ENCODE data around the gene CFAP57. TPM values are rescaled to one million over a fixed set of nuclear protein-coding genes. Genes with fewer than 3 reads are reported as not detected.

CFAP57 gene
- total and polyA plus RNA-seq, 2 of the 8 experiments (the other 6 are each of a cell fraction or from before 2014, with no cell fraction given): 0.20 to 0.80 TPM

DNA sequence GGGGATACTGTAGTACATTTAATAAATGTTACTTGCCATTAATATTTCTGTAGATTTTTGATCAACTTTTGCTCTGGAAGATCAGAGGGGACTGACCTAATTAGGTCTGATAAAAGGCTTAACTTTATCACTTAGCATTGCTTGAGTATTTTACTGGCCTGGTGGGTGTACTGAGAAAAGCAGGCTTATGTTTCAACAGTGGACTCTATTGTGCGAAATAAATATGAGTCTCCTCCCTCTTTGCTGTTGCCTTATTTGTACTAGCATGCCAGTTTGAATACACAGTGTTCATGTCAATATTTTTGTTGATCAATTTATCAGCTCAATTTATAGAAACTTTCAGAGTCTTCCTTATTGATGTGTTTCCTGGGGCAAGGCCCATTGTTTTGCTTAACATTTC is 49.1 kb upstream of the CFAP57 start (continued):
- TF ChIP-seq, protein P1, sequence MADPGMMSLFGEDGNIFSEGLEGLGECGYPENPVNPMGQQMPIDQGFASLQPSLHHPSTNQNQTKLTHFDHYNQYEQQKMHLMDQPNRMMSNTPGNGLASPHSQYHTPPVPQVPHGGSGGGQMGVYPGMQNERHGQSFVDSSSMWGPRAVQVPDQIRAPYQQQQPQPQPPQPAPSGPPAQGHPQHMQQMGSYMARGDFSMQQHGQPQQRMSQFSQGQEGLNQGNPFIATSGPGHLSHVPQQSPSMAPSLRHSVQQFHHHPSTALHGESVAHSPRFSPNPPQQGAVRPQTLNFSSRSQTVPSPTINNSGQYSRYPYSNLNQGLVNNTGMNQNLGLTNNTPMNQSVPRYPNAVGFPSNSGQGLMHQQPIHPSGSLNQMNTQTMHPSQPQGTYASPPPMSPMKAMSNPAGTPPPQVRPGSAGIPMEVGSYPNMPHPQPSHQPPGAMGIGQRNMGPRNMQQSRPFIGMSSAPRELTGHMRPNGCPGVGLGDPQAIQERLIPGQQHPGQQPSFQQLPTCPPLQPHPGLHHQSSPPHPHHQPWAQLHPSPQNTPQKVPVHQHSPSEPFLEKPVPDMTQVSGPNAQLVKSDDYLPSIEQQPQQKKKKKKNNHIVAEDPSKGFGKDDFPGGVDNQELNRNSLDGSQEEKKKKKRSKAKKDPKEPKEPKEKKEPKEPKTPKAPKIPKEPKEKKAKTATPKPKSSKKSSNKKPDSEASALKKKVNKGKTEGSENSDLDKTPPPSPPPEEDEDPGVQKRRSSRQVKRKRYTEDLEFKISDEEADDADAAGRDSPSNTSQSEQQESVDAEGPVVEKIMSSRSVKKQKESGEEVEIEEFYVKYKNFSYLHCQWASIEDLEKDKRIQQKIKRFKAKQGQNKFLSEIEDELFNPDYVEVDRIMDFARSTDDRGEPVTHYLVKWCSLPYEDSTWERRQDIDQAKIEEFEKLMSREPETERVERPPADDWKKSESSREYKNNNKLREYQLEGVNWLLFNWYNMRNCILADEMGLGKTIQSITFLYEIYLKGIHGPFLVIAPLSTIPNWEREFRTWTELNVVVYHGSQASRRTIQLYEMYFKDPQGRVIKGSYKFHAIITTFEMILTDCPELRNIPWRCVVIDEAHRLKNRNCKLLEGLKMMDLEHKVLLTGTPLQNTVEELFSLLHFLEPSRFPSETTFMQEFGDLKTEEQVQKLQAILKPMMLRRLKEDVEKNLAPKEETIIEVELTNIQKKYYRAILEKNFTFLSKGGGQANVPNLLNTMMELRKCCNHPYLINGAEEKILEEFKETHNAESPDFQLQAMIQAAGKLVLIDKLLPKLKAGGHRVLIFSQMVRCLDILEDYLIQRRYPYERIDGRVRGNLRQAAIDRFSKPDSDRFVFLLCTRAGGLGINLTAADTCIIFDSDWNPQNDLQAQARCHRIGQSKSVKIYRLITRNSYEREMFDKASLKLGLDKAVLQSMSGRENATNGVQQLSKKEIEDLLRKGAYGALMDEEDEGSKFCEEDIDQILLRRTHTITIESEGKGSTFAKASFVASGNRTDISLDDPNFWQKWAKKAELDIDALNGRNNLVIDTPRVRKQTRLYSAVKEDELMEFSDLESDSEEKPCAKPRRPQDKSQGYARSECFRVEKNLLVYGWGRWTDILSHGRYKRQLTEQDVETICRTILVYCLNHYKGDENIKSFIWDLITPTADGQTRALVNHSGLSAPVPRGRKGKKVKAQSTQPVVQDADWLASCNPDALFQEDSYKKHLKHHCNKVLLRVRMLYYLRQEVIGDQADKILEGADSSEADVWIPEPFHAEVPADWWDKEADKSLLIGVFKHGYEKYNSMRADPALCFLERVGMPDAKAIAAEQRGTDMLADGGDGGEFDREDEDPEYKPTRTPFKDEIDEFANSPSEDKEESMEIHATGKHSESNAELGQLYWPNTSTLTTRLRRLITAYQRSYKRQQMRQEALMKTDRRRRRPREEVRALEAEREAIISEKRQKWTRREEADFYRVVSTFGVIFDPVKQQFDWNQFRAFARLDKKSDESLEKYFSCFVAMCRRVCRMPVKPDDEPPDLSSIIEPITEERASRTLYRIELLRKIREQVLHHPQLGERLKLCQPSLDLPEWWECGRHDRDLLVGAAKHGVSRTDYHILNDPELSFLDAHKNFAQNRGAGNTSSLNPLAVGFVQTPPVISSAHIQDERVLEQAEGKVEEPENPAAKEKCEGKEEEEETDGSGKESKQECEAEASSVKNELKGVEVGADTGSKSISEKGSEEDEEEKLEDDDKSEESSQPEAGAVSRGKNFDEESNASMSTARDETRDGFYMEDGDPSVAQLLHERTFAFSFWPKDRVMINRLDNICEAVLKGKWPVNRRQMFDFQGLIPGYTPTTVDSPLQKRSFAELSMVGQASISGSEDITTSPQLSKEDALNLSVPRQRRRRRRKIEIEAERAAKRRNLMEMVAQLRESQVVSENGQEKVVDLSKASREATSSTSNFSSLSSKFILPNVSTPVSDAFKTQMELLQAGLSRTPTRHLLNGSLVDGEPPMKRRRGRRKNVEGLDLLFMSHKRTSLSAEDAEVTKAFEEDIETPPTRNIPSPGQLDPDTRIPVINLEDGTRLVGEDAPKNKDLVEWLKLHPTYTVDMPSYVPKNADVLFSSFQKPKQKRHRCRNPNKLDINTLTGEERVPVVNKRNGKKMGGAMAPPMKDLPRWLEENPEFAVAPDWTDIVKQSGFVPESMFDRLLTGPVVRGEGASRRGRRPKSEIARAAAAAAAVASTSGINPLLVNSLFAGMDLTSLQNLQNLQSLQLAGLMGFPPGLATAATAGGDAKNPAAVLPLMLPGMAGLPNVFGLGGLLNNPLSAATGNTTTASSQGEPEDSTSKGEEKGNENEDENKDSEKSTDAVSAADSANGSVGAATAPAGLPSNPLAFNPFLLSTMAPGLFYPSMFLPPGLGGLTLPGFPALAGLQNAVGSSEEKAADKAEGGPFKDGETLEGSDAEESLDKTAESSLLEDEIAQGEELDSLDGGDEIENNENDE (IDR thresholded peaks at IDR 0.05; ENCODE audit: insufficient replicate concordance, low read length): no peak
- TF ChIP-seq JUN (IDR thresholded peaks at IDR 0.05; ENCODE audit: low read depth, low read length): no peak
- no peak for TF ChIP-seq ASH2L (IDR thresholded peaks at IDR 0.05; ENCODE audit: low read length)
- no peak for TF ChIP-seq RBBP5 (IDR thresholded peaks at IDR 0.05; ENCODE audit: borderline replicate concordance, low read depth, low read length)
- no peak for TF ChIP-seq TAF1 (IDR thresholded peaks at IDR 0.05; ENCODE audit: low read depth, low read length)
- TF ChIP-seq KDM4A (IDR thresholded peaks at IDR 0.05; ENCODE audit: low read depth, low read length, severe bottlenecking): no peak
- no peak for TF ChIP-seq BACH1 (IDR thresholded peaks at IDR 0.05; ENCODE audit: low read length)
- TF ChIP-seq TAF7 (optimal IDR thresholded peaks at IDR 0.05; ENCODE audit: borderline replicate concordance, low read depth, low read length): no peak
- no peak for TF ChIP-seq CEBPB (IDR thresholded peaks at IDR 0.05; ENCODE audit: low read depth, low read length)
- TF ChIP-seq, protein P2, sequence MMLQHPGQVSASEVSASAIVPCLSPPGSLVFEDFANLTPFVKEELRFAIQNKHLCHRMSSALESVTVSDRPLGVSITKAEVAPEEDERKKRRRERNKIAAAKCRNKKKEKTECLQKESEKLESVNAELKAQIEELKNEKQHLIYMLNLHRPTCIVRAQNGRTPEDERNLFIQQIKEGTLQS (IDR thresholded peaks at IDR 0.05; ENCODE audit: insufficient read depth, low read depth, low read length): no peak
- no peak for TF ChIP-seq SAP30 (IDR thresholded peaks at IDR 0.05; ENCODE audit: insufficient read depth, insufficient replicate concordance, low read length)
- TF ChIP-seq HDAC6 (IDR thresholded peaks at IDR 0.05; ENCODE audit: low read depth, low read length): no peak

Data from H1 (cell line).